NCI-H82 treated with DMSO at 0.1 percent for 48 hours (cell line): Measurements from ENCODE around the gene FLRT2.

ENCODE experiments used
- DNase-seq: peaks from one replicate; lab custom pipeline; 2025; ENCODE audit not compliant: unreplicated experiment; lab: John Stamatoyannopoulos, UW

Gene FLRT2

DNA sequence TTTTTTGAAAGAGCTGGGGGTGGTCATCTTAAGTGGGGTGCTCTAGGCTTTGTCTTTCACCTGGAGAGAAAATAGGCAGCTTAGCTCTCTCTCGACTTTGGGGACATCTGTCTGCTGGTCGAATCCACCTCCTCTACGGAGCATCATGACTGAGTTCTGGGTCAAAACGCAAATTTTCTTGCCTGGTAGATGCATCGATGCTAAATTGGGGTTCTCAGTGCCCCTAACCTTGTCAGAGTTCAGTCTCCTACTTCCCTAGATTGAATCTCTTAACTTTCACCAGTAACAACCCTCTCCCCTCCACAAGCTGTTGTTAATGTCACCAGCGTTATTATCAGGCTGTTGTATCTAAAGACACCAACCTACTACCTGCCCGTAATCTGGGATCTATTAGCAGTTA is 682 bp downstream of the FLRT2 start:
- DNase-seq, result no peak

DNA sequence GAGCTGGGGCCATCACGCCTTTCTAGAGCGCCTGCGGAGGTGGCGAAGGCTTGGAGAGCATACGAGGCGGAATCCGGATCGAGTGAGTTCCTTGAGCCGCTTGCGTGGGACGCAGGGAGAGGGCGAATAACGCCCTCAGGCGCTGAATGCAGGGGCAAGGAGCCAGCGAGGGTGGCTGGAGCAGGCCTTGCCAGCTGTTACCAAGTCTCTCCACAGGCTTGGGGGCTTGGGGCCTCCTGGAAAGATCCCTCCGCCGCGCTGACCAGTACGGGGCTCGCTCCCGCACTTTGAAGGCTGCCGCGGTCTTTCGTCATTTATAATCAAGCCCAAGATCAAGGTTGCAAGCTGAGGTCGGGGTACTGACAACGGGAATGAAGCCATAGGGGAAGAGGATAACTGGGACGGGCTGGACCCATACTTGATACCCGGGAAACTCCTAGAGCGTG is 1.2 kb downstream of the FLRT2 start:
- peak; percentile 31 for DNase-seq

DNA sequence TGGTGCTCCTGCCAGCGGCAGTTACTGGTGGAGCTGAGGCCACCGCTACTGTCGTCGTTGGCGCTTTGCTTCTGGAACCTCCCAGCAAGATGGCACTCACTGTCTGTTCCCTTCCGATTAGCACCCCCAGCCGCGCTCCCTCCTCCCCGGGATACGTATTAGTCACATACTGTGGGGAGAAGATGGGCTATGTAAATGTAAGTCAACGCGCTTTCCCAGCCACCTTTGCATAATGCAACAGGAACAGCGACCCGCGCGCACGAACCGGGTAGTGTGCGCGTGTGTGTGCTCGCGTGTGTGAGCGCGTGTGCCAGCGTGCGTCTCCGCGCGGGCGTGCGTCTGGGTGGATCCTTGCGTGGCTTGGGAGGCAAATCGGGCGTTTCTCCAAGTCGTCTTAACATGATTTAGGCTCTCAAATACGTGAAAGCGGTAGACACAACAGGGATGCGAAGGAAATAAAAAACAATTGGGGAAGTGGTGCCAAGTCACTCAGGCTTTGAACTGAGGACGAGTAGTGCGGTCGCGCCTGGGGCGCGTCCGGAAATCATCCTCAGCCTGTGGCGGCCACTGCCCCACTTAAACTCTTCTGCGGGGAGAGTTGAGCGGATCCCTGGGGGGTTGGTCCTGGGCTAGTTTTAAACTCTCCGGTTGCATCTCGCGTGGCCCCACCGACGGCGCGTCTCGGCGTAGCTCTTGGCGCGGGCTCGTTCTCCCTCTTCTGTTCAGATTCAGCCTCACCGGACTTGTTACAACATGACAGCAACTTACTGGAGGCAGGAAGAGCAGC is 1.8 kb downstream of the FLRT2 start:
- no peak for DNase-seq

DNA sequence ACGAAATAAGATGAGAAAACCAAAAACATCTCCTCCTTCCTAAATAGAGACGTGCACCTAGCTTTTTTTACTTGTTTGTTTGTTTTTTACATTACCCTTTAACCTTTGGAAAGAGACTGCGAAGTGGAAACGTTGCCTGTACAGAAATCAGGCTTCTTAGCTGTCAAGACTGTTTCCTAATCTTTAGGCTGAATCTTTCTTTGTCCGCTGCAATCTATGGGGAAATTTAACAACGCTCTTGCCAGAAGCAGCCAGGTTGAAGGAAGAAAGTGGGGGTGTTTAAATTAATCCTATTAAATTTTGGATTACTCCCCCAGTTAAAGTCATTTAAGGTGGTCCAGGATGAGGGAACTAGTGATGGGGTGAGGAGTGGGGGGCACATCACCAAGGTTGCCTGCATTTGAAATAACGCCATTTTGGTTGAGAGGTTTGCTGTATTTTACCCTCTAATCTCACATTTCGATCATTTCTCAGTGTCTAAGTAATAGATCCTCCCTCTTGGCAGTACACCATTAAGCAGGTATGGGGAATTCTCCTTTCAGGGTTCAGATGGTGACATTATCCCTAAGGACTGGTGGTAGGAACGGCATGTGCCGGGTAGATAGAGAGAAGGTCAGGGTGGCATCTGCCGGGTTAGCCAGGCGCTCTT is 2.6 kb downstream of the FLRT2 start:
- DNase-seq, result no peak

DNA sequence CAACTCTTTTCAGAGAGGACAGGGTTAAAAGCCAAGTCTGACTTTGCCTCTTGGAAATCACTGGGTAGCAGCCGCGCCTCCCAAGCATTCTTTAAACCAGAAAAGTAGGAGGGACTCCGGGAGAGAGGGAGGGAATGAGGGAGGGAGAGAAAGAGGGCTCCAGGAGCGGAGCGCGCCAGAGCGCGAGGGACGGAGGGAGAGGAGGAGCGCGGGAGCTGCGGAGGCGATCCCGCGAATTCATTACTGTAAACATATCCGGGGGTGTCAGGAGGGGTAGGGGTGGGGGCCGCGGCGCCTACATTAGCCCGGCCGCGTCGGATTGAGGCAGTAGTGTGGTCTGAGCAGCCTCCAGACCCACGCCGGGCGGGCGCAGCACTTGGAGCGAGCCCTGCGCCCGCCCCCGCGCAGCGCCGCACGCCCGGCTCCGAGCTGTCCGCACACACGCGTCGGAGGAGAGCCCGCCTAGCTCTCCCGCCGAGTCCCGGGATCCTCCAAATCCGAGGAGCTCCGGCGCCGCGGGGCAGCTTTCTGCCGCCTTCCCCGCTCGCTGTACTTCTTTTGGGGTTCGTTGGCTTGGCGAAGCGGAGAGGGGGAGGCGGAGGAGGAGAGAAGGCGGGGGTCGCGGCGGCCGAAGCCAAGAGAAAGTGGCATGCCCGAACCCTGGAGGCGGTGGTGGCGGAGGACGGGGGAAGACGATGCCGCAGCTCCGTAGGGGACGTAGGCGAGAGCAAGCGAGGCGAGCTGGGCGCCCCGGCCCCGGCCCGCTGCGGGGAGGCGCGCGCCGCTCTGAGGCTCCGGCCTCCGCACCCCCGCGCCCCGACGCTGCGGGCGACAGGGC is 3.3 kb downstream of the FLRT2 start:
- DNase-seq, result no peak

DNA sequence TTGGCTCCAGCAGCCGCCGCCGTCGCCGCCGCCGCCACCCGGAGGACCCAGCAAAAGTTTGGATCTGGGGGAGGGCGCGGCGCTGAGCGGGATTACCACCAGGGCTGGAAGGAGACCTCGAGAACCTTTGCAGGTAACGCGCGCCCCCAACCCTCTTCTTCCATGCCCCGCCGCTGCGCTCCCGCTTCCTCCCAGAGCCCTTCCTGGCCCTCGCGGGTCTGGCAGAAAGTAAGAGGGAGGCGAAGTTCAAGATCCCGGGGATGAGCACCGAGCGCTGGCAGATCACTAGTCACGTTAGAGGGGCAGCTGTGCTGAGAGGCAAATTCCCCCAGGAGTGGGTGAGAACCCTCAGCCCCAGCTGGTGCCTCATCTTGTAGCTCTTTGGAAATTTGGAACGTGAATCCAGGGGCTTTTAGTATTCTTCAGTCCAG is 3.9 kb downstream of the FLRT2 start:
- DNase-seq, result no peak

DNA sequence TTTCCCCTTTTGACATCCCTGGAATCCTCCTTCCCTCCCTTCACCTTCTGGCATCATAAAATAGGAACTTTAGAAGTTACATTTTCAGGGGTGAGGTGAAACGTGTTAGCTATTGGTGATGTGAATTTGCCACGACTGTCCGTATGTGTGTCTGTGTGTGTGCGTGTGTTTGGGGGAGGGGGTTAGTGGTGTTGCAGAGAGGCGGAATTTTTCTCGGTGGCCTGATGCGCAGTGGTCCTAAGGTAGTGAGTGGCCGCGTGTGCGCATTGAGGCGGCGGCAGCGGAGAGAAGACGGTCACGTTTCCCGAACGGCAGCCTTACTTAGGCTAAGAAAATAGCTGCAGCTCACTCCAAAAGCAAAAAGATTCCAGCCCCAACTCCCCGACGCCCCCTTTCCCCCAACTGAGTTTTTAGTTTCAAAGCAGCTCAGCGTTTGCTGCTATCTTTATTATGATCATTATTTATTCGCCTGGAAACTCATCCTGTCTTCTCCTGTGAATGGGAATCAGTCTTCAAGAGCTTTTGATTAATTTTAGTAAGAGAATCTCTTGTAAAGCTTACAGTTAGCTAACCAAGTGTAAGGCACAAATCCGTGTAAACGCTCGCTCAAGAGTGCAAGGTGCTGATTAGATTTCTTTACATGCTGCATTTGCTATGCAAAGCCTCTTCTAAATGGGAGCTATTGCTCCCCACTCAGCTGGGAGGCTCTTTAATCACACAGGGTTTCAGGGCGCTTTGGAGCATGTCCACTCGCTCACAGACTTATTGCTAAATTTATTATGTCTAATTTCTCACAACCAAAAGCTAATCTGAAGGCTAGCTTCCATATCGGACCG is 4.7 kb downstream of the FLRT2 start:
- DNase-seq, result no peak

DNA sequence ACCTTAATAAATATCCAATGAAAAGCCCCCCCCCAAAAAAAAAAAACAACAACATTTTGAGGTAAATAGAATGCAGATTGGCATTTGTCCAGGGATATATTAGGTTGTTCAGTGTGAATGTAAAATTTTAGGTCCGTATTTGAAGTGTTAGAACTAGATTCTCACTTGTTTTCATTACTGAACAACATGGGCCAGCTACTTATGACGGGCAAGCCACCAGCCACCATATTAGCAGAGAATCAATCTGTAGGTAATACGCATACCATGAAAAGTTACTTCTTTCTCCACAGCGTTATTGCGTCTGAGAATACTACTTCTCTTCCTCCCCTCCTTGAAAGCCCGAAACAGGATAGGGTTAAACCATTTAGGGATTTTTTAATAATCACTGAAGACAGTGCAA is 5.4 kb downstream of the FLRT2 start:
- no peak for DNase-seq

DNA sequence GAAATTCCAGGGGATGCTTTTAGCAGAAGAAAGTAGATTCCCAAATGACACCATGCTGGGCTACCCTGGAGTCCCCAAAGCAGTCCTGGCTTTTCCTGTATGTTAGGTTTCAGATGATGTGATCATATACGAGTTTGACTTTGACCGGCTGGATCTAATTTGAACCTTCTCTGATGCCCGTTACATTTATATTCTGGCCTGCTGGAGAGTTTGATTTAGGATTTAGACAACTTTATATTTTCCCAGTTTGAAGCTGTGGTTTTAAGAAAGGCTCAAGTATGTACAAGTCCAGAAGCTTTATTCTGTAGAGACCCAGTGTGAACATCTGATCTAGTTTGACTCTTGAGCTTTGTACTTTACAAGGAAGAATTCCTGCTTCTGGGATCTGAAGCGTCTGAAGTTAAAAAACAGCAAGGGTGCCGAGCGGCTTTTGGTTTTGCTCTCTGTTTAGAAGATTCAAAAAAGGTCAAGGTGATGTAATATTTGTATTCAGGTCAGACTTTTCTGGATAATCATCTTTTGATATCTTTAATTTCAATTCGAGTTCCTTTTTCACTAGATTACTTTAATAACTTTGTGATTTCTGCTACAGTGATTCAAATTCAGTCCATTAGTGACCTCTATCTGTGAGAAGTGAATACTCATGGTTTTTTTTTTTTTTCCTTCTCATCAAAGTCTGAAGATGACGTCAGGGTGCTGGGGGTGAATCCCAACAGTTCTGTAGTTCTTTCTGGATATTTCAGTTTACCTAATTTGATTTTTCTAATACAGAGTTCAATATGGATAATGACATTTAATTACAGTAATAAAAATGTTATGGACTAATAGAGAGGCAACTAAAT is 6.3 kb downstream of the FLRT2 start:
- no peak for DNase-seq

DNA sequence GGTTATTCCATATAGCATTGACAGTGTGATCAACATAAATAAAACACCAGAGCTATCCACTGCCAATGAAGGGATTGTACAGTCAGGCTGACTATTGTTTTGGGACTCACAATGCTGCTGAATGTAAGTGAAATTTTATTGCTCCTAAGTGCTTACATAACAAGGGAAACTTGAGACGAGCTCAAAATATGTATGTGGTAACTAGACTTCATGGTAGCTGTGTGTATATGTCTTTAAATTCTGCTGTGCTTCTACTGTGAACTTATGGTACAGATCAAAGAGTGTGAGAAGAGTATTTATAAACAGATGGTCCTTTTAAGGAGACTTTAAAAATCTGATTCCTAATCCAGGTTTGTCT is 6.9 kb downstream of the FLRT2 start:
- DNase-seq, result no peak

DNA sequence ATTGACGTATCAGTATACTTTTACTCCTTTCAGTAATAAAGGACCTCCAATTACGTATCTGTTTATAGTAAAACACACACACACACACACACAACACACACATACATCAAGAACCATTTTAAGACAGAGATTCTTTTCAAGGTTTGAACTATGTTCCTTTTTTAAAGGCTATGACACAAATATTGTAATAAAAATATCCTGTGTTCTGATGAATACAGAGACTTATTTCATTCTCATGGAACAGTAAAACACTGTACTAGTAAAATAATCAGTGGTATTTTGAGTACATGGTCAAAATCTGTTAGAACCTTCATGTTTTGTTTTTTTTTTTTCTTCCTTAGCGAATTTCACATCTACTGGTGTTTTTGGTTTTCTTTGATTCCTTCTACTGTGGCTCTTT is 7.6 kb downstream of the FLRT2 start:
- DNase-seq, result no peak

DNA sequence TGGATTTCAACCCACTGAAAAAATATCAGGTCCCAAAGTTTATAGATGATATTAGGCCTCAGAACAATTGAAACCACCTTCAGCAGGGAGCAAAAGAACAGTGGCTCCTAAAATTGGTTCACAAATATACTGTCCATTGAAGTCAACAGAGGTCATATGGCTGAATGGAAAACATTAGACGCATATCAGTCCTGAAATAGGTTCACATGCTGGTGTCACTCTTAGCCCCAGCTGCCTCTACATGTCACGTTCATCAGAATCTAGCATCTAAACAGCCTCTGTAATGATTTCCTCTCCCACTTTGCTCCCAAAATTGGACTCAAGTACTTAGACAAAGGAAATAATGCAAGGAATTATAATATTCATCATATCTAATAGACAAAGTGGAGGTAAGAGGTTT is 8.7 kb downstream of the FLRT2 start:
- DNase-seq, result no peak

DNA sequence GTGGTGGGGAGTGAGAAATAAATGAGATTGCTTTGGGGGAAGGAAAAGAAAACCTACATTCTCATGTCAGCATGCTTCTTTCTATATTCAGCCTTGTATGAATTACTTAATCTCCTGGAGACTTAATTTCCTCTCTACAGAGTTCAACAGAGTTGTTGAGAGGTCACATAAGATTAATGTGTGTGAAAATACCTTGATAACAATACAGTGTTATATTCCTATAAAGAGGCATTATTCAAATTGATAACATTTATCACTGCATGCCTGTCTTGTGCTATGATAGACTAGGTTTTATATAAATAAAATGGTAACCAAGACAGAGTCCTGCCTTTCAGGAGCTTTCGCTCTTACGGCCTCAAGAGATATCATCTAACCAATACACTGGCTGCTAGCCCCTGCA is 9.6 kb downstream of the FLRT2 start:
- DNase-seq, result no peak

DNA sequence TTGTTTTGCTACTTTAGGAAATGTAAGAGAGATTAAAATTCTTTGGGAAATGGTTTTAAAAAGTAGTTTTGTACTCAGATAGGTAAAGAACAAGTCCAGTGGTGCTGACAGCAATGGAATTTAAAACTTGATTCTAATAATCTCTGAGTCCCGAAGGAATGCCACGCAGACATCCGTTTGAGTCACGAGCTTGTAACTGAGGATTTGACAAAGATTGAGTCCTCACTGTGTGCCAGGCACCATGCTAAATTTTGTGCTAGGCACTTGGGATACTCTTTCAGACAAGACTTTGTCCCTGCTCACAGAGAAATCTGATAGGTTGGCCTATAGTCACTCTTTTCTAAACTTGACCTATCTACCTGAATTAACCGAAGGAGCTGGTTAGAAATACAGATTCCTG is 12.7 kb downstream of the FLRT2 start:
- DNase-seq, result no peak

DNA sequence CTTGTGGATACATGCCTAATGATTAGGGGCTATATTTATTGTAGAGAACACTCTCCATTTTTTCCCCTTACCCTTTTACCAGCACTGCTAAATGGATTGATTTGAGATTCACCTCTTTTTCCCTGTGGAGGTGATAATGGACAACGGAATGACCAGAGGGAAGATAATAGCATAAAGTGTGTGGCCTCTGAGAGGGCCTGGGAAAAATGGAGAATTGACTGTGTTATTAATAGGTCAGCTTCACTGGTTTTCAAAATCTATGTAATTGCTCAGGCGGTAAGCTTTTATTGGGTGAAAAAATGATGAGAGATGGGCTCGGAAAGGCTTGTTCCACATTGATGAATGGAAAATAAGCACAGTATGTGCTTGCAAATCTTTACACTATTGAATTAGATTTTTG is 15.8 kb downstream of the FLRT2 start:
- DNase-seq, result no peak

DNA sequence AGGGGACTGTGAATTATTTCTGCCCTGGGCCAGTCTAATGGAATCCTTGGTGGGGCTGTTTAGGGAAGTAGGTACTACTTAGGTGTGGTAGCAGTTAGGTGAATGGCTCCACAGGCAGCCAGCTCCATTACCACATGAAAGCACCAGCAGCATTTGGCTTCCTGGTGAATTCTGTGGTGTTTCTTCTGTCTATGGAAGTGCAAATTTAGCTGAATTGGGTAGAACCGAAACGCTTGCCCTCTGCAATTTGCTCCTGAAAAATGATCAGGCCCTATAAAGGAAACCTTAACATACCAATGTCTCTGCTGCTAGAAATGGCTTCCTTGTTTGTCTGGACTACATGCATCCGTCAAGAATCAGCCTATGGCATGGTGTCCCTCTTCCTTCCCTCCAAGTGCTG is 16.4 kb downstream of the FLRT2 start:
- DNase-seq, result no peak

DNA sequence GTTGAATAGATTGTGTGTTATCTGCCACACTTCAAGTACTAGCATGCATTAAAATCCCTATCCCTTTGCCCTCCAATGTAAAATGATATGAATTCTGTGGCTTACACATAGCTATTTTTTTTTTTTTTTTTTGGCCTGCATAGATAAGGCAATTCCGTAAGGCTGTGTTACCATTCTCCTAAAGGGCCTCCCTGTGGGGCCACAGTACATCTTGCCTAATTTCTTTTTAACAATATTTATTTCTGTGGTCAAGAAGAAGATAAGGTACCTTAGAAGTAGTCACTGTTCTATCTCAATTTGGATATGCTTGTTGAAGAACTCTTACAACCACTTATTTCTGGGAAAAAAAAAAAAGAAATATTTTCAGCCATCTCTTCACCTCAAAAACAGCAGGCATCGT is 19.8 kb downstream of the FLRT2 start:
- no peak for DNase-seq

DNA sequence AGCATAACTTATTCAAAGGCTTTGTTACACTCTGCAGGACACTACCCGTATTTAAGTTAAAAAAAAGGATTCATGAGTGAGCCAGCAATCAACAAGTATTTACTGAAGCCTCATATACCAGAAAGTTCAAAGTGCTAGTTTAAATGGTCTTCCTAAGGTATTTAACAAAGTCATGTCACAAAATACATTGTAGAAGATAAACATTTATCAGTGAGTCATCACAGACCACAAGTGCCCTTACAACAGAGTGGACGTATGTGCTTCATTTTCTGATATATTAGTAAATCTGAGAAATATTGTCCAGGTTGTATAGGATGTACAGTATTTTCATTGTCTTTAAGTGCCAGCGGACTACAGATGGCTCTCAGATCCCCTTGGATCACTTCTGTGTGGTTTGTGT is 24.2 kb downstream of the FLRT2 start:
- no peak for DNase-seq

DNA sequence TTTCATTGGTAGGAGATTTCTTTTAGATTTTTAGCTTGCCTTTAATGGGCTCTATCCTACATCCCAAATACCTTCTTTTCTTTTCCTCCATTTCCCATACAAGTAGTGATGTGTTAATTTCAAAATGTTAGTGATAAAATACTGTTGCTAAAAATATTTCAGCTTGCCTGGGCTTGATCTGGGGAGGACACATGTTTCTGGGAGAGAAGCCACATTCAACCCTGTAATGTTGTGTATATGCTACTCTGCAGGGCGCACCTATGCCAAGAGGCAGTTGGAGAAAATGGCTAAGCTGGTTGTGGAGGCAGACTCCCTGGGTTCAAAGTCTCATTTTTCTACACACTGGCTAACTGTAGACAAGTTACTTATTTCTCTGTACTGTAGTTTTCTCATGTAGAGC is 26.3 kb downstream of the FLRT2 start:
- no peak for DNase-seq

DNA sequence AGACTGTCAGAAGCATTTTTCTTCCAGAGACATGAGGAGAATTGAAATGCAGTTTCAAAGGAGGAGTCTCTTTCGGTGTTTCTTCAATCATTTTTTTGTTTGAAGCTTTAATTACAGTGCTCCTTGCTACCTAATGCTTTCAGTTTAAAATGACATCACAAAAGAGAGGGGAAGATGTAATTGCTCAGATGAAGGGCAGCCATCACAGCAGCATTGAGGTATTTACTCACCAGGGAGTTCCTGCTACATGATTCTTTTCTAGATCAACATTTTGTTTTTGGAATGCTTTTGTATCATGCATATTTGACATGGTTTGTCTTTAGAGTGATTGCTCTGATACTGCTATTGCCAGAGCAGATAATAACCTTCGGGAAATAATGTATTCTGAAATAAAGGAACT is 28.6 kb downstream of the FLRT2 start:
- no peak for DNase-seq
